ENCODE measurements around the gene SLAIN2.

The SLAIN2 gene

DNA sequence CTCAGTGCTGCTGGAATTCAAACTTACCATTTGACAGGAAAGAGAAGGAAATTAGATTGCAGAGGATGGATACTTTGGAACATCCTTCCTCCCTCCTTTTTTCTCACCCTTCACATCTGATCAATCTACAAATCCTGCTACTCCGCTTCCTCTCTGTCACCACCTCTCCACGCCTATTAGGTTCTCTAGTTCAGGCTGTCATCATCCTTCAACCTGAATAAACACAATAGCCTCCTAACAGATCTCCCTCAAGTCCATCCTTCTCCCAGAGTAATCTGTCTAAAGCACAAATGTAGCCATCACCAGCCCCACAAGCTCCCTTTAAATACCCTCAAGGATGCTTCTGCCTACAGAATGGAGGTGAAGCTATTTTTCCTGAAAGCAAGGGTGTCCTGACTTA, 20.0 kb upstream of the SLAIN2 start:
- POLR2A ChIA-PET: no interaction called here
- TF ChIP-seq, protein P1, sequence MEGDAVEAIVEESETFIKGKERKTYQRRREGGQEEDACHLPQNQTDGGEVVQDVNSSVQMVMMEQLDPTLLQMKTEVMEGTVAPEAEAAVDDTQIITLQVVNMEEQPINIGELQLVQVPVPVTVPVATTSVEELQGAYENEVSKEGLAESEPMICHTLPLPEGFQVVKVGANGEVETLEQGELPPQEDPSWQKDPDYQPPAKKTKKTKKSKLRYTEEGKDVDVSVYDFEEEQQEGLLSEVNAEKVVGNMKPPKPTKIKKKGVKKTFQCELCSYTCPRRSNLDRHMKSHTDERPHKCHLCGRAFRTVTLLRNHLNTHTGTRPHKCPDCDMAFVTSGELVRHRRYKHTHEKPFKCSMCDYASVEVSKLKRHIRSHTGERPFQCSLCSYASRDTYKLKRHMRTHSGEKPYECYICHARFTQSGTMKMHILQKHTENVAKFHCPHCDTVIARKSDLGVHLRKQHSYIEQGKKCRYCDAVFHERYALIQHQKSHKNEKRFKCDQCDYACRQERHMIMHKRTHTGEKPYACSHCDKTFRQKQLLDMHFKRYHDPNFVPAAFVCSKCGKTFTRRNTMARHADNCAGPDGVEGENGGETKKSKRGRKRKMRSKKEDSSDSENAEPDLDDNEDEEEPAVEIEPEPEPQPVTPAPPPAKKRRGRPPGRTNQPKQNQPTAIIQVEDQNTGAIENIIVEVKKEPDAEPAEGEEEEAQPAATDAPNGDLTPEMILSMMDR (IDR thresholded peaks at IDR 0.05; ENCODE audit: control extremely low read depth, extremely low read depth, low read depth, missing control alignments): no peak
- CTCF ChIA-PET: interaction anchor here (0.6 kb wide), 1 partner anchor 12 kb away, joined by 3 read pairs; no protein-coding TSS in a partner anchor
- DNase-seq (ENCODE audit: extremely low spot score): no peak

DNA sequence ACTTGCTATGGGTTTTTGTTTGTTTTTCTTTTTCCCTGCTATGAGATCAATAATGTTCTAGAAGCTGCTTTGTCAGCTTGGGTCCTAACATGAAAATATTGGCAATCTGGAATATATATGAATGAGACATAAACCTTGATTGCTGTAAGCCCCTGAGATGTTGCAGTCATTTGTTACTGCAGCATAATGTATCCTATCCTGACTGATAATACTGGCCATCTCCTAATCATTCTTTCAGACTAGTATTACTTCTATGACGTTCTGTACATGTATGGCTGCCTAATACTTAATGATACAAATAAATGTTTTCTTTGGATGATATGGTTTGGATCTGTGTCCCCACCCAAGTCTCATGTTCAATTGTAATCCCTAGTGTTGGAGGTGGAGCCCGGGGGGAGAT, 19.3 kb upstream of the SLAIN2 start:
- TF ChIP-seq, protein P1 (IDR thresholded peaks at IDR 0.05; ENCODE audit: control extremely low read depth, extremely low read depth, low read depth, missing control alignments): no peak
- ChIA-PET CTCF (interaction anchor here (1.1 kb wide), 1 partner anchor 11 kb away, joined by 4 read pairs; no protein-coding TSS in a partner anchor), POLR2A (no interaction called here)
- no peak for DNase-seq (ENCODE audit: extremely low spot score)

DNA sequence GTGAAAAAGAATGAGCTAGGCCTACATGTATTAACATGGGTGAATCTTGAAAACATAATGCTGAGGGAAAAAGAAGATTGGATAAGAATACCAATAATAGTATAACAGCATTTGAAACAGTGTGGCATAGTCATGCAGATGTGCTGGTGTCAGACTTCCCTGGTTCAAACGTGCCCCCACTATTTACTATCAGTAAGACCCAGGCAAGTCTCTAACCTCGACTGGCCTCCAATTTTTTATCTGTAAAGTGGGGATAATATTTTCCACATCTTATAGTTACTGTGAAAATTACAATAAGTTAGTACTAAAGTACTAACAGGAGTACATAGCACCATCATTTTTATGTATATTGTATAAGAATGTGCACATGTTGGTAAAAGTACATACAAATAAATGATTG, 17.0 kb upstream of the SLAIN2 start:
- CTCF ChIA-PET: interaction anchor here (1.4 to 2.1 kb wide), 2 partner anchors 9 to 30 kb away, joined by 4 read pairs; no protein-coding TSS in a partner anchor
- POLR2A ChIA-PET: no interaction called here
- no peak for DNase-seq (ENCODE audit: extremely low spot score)
- TF ChIP-seq, protein P1 (IDR thresholded peaks at IDR 0.05; ENCODE audit: control extremely low read depth, extremely low read depth, low read depth, missing control alignments): no peak

DNA sequence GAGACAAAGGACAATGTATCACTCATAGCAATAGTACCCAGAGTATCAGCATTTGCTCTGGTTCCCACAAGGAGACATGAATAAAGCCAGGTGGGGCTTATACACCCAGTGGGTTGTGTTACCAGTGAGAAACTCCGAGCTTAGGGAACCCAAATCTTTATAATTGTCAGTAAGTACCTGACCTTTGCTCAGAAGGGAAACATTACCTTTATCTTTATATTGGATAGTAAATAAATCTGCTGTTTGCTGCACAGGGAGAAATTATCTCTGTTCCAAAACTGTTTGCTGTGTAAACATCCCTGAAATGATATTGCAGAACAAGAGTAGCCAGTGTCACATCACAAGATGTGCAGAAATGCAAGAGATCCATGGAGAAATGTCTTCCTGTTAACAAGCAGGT, 12.1 kb upstream of the SLAIN2 start:
- ChIA-PET POLR2A (no interaction called here), CTCF (interaction anchor here (1.6 to 3.3 kb wide), 4 partner anchors 8 to 39 kb away, joined by 4 to 14 read pairs (median 7); no protein-coding TSS in a partner anchor)
- TF ChIP-seq, protein P1 (IDR thresholded peaks at IDR 0.05; ENCODE audit: control extremely low read depth, extremely low read depth, low read depth, missing control alignments): no peak
- DNase-seq (ENCODE audit: extremely low spot score): no peak

DNA sequence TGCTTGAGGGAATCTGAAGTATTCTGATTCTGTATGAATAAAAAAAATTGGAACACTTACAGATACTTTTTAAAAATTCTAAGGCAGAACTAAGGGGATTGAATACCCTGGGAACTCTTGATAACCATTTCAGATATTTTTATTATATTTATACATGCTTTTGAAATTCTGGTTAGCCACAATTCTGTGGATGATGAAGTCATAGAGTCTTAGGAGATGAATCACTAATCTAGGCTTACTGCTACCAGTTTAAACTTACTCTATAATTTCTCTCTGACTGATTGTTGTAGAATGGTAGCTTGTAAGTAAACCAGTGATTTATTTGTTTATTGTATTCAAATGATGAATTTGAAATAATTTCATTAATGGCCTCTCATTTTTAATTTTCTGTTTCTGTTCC, 11.4 kb upstream of the SLAIN2 start:
- TF ChIP-seq, protein P1 (IDR thresholded peaks at IDR 0.05; ENCODE audit: control extremely low read depth, extremely low read depth, low read depth, missing control alignments): no peak
- POLR2A ChIA-PET: no interaction called here
- no peak for DNase-seq (ENCODE audit: extremely low spot score)
- CTCF ChIA-PET: interaction anchor here (1.6 to 3.3 kb wide), 3 partner anchors 7 to 15 kb away, joined by 4 to 14 read pairs (median 4); no protein-coding TSS in a partner anchor

DNA sequence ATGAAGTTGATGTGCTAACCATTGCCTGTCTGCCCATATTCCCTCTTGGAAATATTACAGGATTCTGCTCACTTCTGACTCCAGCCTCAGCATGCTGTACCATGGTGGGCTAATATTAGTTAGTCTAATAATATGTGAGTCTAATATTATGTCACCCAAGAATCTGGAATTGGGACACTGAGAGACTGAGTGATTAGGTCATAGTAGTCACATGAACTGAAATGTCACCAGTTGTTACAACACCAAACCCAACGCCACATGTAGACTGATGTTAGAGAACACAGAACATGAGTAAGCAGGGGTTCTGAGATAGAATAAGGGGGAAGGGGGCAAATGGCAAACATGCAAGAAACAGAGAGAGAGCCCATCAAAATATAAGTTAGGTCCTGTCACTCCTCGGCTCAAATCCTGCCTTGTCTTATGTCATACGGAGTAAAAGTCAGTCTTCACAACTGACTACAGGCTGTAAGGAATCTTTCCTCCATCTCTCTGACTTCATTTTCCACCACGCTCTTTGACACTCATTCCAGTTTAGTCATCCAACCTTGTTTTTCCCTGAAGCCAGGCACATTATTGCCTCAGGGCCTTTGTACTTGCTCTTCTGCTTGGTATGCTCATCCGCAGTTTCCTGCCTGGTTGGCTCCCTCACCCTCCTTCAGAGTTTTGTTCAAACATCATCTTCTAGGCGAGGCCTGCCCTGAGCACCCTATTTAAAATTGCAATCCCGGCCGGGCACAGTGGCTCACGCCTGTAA, 9.6 kb upstream of the SLAIN2 start:
- no peak for DNase-seq (ENCODE audit: extremely low spot score)
- TF ChIP-seq, protein P1 (IDR thresholded peaks at IDR 0.05; ENCODE audit: control extremely low read depth, extremely low read depth, low read depth, missing control alignments): no peak
- ChIA-PET CTCF (no interaction called here), POLR2A (no interaction called here)
